GM12878 (cell line): ENCODE measurements around the gene IL10RA.

Experiments used
- BACH1 ChIP-seq: fragments of 450-650 bp; IDR thresholded peaks from 2 replicates; pipeline ENCODE4 v1.6.1; 2017; ENCODE audit warnings: mild to moderate bottlenecking, borderline replicate concordance
- CBFB ChIP-seq: IDR thresholded peaks from 2 replicates; pipeline ENCODE4 v1.6.1; 2016; ENCODE audit warnings: antibody characterized with exemption, low read depth
- CTCF ChIP-seq, 3 experiments: IDR thresholded peaks in 2 of 3; conservative IDR thresholded peaks in 1 of 3; 2 replicates each; pipeline ENCODE4 v1.5.1; 2011; ENCODE audit warnings: low read depth in 3 of 3, low read length in 3 of 3, mild to moderate bottlenecking in 3 of 3, control low read depth in 2 of 3, moderate library complexity in 2 of 3, inconsistent platforms in 1 of 3, mixed read lengths in 1 of 3; ENCODE audit not compliant: control insufficient read depth in 2 of 3, insufficient read depth in 1 of 3; ENCODE audit errors: extremely low read depth in 1 of 3
- EZH2 ChIP-seq: IDR thresholded peaks from 2 replicates; pipeline ENCODE4 v1.6.1; 2012; ENCODE audit warnings: low read depth, mild to moderate bottlenecking, control low read depth, inconsistent platforms, low read length, borderline replicate concordance; ENCODE audit not compliant: control insufficient read depth
- GABPA ChIP-seq: IDR thresholded peaks from 2 replicates; pipeline ENCODE4 v1.6.1; 2014; ENCODE audit warnings: antibody characterized with exemption, low read depth, mild to moderate bottlenecking, inconsistent platforms
- POLR2A ChIP-seq: IDR thresholded peaks from 2 replicates; pipeline ENCODE4 v1.6.1; 2011; ENCODE audit warnings: low read depth, mild to moderate bottlenecking, low read length
- RAD21 ChIP-seq: IDR thresholded peaks from 2 replicates; pipeline ENCODE4 v1.6.1; 2011; ENCODE audit warnings: mild to moderate bottlenecking, low read depth, low read length, moderate library complexity; ENCODE audit not compliant: insufficient read depth
- WRNIP1 ChIP-seq: IDR thresholded peaks from 2 replicates; pipeline ENCODE4 v1.6.1; 2011; ENCODE audit warnings: low read depth, low read length, improper control_type of control experiment, borderline replicate concordance
- TF ChIP-seq, protein P1 (sequence below): IDR thresholded peaks from 2 replicates; pipeline ENCODE4 v1.6.1; 2012; ENCODE audit warnings: low read length, inconsistent platforms
- TF ChIP-seq, protein P2 (sequence below): IDR thresholded peaks from 2 replicates; pipeline ENCODE4 v1.6.1; 2012; ENCODE audit warnings: improper control_type of control experiment, low read depth, low read length; ENCODE audit not compliant: insufficient replicate concordance
- TF ChIP-seq, protein P3 (sequence below): IDR thresholded peaks from 2 replicates; pipeline ENCODE4 v1.6.1; 2012; ENCODE audit warnings: low read depth, low read length, improper control_type of control experiment

DNA sequence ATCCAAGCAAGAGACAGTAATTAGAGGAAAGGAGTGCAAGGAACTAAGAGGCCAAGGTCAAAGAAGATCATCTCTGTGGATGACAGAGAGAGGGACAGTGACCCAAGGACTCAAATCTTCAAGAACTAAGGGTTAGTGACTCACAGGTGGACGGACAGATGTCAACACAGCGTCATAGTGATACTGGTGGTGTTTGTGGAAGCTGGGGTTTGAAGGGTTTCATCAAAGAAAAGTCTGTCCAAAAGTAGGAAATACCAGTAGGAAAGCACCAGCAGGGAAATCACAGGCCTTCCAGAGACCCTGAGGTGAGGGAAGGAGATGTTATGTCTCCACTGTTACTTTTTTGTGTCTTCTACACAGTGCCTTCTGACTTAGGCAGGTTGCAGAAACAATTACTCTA lies 32.2 kb downstream of the IL10RA start:
- no peak for TF ChIP-seq CTCF (IDR thresholded peaks at IDR 0.05 in 2 of 3, conservative IDR thresholded peaks at IDR 0.05 in 1 of 3; ENCODE audit: control insufficient read depth in 2 of 3, extremely low read depth in 1 of 3, insufficient read depth in 1 of 3, low read depth in 3 of 3, low read length in 3 of 3)
- TF ChIP-seq POLR2A, result no peak
- TF ChIP-seq, protein P1, sequence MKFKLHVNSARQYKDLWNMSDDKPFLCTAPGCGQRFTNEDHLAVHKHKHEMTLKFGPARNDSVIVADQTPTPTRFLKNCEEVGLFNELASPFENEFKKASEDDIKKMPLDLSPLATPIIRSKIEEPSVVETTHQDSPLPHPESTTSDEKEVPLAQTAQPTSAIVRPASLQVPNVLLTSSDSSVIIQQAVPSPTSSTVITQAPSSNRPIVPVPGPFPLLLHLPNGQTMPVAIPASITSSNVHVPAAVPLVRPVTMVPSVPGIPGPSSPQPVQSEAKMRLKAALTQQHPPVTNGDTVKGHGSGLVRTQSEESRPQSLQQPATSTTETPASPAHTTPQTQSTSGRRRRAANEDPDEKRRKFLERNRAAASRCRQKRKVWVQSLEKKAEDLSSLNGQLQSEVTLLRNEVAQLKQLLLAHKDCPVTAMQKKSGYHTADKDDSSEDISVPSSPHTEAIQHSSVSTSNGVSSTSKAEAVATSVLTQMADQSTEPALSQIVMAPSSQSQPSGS, result no peak
- no peak for TF ChIP-seq BACH1
- no peak for TF ChIP-seq EZH2
- TF ChIP-seq, protein P2, sequence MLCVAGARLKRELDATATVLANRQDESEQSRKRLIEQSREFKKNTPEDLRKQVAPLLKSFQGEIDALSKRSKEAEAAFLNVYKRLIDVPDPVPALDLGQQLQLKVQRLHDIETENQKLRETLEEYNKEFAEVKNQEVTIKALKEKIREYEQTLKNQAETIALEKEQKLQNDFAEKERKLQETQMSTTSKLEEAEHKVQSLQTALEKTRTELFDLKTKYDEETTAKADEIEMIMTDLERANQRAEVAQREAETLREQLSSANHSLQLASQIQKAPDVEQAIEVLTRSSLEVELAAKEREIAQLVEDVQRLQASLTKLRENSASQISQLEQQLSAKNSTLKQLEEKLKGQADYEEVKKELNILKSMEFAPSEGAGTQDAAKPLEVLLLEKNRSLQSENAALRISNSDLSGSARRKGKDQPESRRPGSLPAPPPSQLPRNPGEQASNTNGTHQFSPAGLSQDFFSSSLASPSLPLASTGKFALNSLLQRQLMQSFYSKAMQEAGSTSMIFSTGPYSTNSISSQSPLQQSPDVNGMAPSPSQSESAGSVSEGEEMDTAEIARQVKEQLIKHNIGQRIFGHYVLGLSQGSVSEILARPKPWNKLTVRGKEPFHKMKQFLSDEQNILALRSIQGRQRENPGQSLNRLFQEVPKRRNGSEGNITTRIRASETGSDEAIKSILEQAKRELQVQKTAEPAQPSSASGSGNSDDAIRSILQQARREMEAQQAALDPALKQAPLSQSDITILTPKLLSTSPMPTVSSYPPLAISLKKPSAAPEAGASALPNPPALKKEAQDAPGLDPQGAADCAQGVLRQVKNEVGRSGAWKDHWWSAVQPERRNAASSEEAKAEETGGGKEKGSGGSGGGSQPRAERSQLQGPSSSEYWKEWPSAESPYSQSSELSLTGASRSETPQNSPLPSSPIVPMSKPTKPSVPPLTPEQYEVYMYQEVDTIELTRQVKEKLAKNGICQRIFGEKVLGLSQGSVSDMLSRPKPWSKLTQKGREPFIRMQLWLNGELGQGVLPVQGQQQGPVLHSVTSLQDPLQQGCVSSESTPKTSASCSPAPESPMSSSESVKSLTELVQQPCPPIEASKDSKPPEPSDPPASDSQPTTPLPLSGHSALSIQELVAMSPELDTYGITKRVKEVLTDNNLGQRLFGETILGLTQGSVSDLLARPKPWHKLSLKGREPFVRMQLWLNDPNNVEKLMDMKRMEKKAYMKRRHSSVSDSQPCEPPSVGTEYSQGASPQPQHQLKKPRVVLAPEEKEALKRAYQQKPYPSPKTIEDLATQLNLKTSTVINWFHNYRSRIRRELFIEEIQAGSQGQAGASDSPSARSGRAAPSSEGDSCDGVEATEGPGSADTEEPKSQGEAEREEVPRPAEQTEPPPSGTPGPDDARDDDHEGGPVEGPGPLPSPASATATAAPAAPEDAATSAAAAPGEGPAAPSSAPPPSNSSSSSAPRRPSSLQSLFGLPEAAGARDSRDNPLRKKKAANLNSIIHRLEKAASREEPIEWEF, result no peak
- TF ChIP-seq RAD21, result no peak
- no peak for TF ChIP-seq CBFB
- no peak for TF ChIP-seq WRNIP1
- no peak for TF ChIP-seq GABPA
- TF ChIP-seq, protein P3, sequence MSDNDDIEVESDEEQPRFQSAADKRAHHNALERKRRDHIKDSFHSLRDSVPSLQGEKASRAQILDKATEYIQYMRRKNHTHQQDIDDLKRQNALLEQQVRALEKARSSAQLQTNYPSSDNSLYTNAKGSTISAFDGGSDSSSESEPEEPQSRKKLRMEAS, result no peak
